HL-60 (cell line): Measurements from ENCODE around the gene ELP4.
"Not testable (repeated sequence)": the region's sequence is repeated elsewhere in the genome, so short reads cannot be mapped to it uniquely, and the experiment has no call there.

Experiments
- CTCF ChIP-seq: IDR thresholded peaks from one replicate; pipeline ENCODE4 v1.5.1; 2011; ENCODE audit warnings: low read length, control low read depth, inconsistent platforms; ENCODE audit not compliant: insufficient read depth
- POLR2AphosphoS5 ChIP-seq: IDR thresholded peaks from 2 replicates; pipeline ENCODE4 v1.6.1; 2012; ENCODE audit warnings: low read depth
- REST ChIP-seq: IDR thresholded peaks from 2 replicates; pipeline ENCODE4 v1.6.1; 2012; ENCODE audit warnings: low read depth; ENCODE audit not compliant: insufficient replicate concordance

GRCh38 chr11:31564517-31564916 lies 55.0 kb downstream of the ELP4 start:
- TF ChIP-seq CTCF, POLR2AphosphoS5, REST: not testable (repeated sequence)
